Endothelial cell of umbilical vein (primary cell): ENCODE data around the gene SNED1. TPM values are rescaled to one million over a fixed set of nuclear protein-coding genes. Genes with fewer than 3 reads are reported as not detected.

ENCODE experiments used
- BruUV-seq: library from RNA; stranded (reverse); fragments of 400-500 nt; replicated peaks from 2 replicates; lab custom pipeline; 2021; lab: Mats Ljungman, UMichigan
- CTCF ChIA-PET: fragments of 300-600, 350-600 bp; sonication (Branson Sonifier 250); formaldehyde crosslinking; loops from one replicate; lab custom pipeline; 2021; ENCODE audit warnings: antibody characterized with exemption, inconsistent platforms; lab: Charles Lee
- POLR2A ChIA-PET: fragments of 300-600, 350-600 bp; sonication (Branson Sonifier 250); formaldehyde crosslinking; loops from one replicate; lab custom pipeline; 2021; ENCODE audit warnings: antibody characterized with exemption, inconsistent platforms; lab: Charles Lee
- DNase-seq: peaks from one replicate; pipeline ENCODE4 v3.0.0-alpha.2; 2011; ENCODE audit warnings: low read depth, low spot score
- FAIRE-seq: peaks from 2 replicates; lab custom pipeline; 2011; peaks lifted over from hg19 to GRCh38; lab: Jason Lieb, UNC
- H2AFZ ChIP-seq: 2 replicates; pipeline ENCODE4 v1.6.0; 2012; ENCODE audit warnings: low read depth, low read length, control low read depth, inconsistent platforms
- H3K27ac ChIP-seq: 2 replicates; pipeline ENCODE4 v1.5.1; 2011; ENCODE audit warnings: low read depth, mild to moderate bottlenecking, control low read depth, low read length, moderate library complexity; ENCODE audit not compliant: insufficient read depth
- H3K27me3 ChIP-seq, 2 experiments: 2 replicates each; pipeline versions ENCODE4 v1.6.0 to v1.6.1; 2011; ENCODE audit warnings: low read length in 2 of 2, mixed read lengths in 1 of 2; ENCODE audit not compliant: control insufficient read depth in 2 of 2, insufficient read depth in 2 of 2
- H3K36me3 ChIP-seq, 2 experiments: 2 replicates in 1 of 2; 3 replicates in 1 of 2; pipeline ENCODE4 v1.5.1; 2011; ENCODE audit warnings: low read length in 2 of 2, mild to moderate bottlenecking in 1 of 2, moderate library complexity in 1 of 2; ENCODE audit not compliant: control insufficient read depth in 2 of 2, insufficient read depth in 2 of 2; ENCODE audit errors: extremely low read depth in 1 of 2
- H3K4me1 ChIP-seq: 3 replicates; pipeline ENCODE4 v1.5.1; 2011; ENCODE audit warnings: mild to moderate bottlenecking, low read length; ENCODE audit not compliant: control insufficient read depth, insufficient read depth; ENCODE audit errors: extremely low read depth
- H3K4me2 ChIP-seq: 2 replicates; pipeline ENCODE4 v1.6.1; 2011; ENCODE audit warnings: low read length, control low read depth, mixed read lengths; ENCODE audit not compliant: insufficient read depth
- H3K4me3 ChIP-seq, 3 experiments: fragments of 200-600 bp in 1 of 3; sonication (generic), shearing (Covaris generic) in 1 of 3; replicated peaks in 1 of 3; 2 replicates each; pipeline ENCODE4 v1.5.1; 2011 to 2016; ENCODE audit warnings: control low read depth in 3 of 3, low read length in 3 of 3, mild to moderate bottlenecking in 2 of 3, inconsistent platforms in 1 of 3, low read depth in 1 of 3, moderate library complexity in 1 of 3; ENCODE audit not compliant: insufficient read depth in 1 of 3
- H3K79me2 ChIP-seq: 2 replicates; pipeline ENCODE4 v1.6.0; 2012; ENCODE audit warnings: low read length, inconsistent platforms; ENCODE audit not compliant: control insufficient read depth, insufficient read depth
- H3K9ac ChIP-seq: replicated peaks from 2 replicates; pipeline ENCODE3; 2011; ENCODE audit warnings: low read length, control low read depth; ENCODE audit not compliant: insufficient read depth; ENCODE audit errors: extremely low read depth
- H3K9me1 ChIP-seq: replicated peaks from 3 replicates; pipeline ENCODE4 v1.6.0; 2011; ENCODE audit warnings: mild to moderate bottlenecking, low read length; ENCODE audit not compliant: control insufficient read depth, insufficient read depth; ENCODE audit errors: extremely low read depth
- H3K9me3 ChIP-seq: replicated peaks from 2 replicates; pipeline ENCODE4 v1.5.1; 2012; ENCODE audit warnings: low read length, inconsistent platforms; ENCODE audit not compliant: control insufficient read depth, insufficient read depth
- H4K20me1 ChIP-seq: replicated peaks from 2 replicates; pipeline ENCODE3; 2011; ENCODE audit warnings: mild to moderate bottlenecking, low read length; ENCODE audit not compliant: control insufficient read depth, insufficient read depth; ENCODE audit errors: extremely low read depth
- CTCF ChIP-seq, 2 donors: IDR thresholded peaks; 1 replicate in 1 of 2; 2 replicates in 1 of 2; pipeline ENCODE4 v1.5.1; 2011; ENCODE audit warnings: low read length in 2 of 2, mild to moderate bottlenecking in 2 of 2, moderate library complexity in 2 of 2, control low read depth in 1 of 2, inconsistent platforms in 1 of 2, low read depth in 1 of 2; ENCODE audit not compliant: insufficient read depth in 1 of 2; ENCODE audit errors: extremely low read depth in 1 of 2
- EZH2 ChIP-seq: IDR thresholded peaks from 2 replicates; pipeline ENCODE4 v1.6.1; 2012; ENCODE audit warnings: borderline replicate concordance, low read depth, mild to moderate bottlenecking, moderate library complexity, low read length, inconsistent platforms; ENCODE audit not compliant: severe bottlenecking
- FOS ChIP-seq: IDR thresholded peaks from 2 replicates; pipeline ENCODE4 v1.6.1; 2011; ENCODE audit warnings: mild to moderate bottlenecking, low read length, moderate library complexity, borderline replicate concordance; ENCODE audit not compliant: insufficient read depth
- GATA2 ChIP-seq: IDR thresholded peaks from 2 replicates; pipeline ENCODE4 v1.7.0; 2011; ENCODE audit warnings: low read depth, mild to moderate bottlenecking, moderate library complexity, mixed read lengths, low read length; ENCODE audit not compliant: insufficient read length, insufficient read depth
- JUN ChIP-seq: IDR thresholded peaks from 2 replicates; pipeline ENCODE4 v1.6.1; 2011; ENCODE audit warnings: borderline replicate concordance, low read depth; ENCODE audit not compliant: insufficient read length, insufficient read depth
- MAX ChIP-seq: IDR thresholded peaks from 2 replicates; pipeline ENCODE4 v1.6.1; 2011; ENCODE audit not compliant: insufficient read depth, insufficient read length
- MYC ChIP-seq: IDR thresholded peaks from one replicate; pipeline ENCODE4 v1.6.1; 2011; ENCODE audit warnings: mild to moderate bottlenecking, low read depth, low read length
- POLR2A ChIP-seq: IDR thresholded peaks from 2 replicates; pipeline ENCODE4 v1.6.1; 2012; ENCODE audit warnings: low read depth, mild to moderate bottlenecking, control low read depth, low read length
- POLR2AphosphoS5 ChIP-seq: IDR thresholded peaks from 2 replicates; pipeline ENCODE4 v1.6.1; 2012; ENCODE audit warnings: low read depth, mild to moderate bottlenecking, control low read depth, low read length, moderate library complexity; ENCODE audit not compliant: insufficient read depth
- dilution Hi-C: fragments of 300-500 bp; cut with MboI; formaldehyde crosslinking; loops from one replicate; pipeline ENCODE4 v1.15.0; 2019; ENCODE audit warnings: low sequenced_read_pairs; ENCODE audit not compliant: extremely low pct_ligation_motif_present
- intact Hi-C: fragments of 100-400 bp; cut with micrococcal nuclease; formaldehyde crosslinking; loops from one replicate; pipeline ENCODE4 v1.10.0; 2022
- polyA plus RNA-seq, 4 experiments: library from polyadenylated mRNA; depleted of rRNA in 3 of 4; stranded (reverse) in 3 of 4; unstranded in 1 of 4; fragments of >200 nt; gene quantifications; 2 replicates each; pipeline versions ENCODE4 v1.2.1 to v1.2.3, GENCODE V29; 2011 to 2012; ENCODE audit warnings: missing spikeins in 1 of 4
- total RNA-seq: library from RNA; stranded (reverse); gene quantifications from 2 replicates; pipeline ENCODE4 v1.2.3, GENCODE V29; 2021

Gene SNED1
- total and polyA plus RNA-seq, 2 donors (not counting 3 experiments of a cell fraction or from before 2014, with no cell fraction given) = 14.1 to 17.2 TPM

GRCh38 chr2:240998995-240999791 lies 775 bp downstream of the SNED1 start:
- Histone ChIP-seq H3K27ac (peak overlapping the region; percentile 4), H3K9ac (peak overlapping the region; percentile 44), H3K79me2 (peaks cover 4% of the 10 kb centered on the region), H3K4me3 (peak overlapping the region; percentile 37 to 46 (median 42)), H3K9me1 (no peaks in the 10 kb centered on the region), H2AFZ (peak overlapping the region; percentile 56), H3K9me3 (no peaks in the 10 kb centered on the region), H4K20me1 (no peaks in the 10 kb centered on the region), H3K4me1 (peaks cover 12% of the 10 kb centered on the region), H3K4me2 (peak overlapping the region; percentile 37), H3K27me3 (no peaks in the 10 kb centered on the region), H3K36me3 (no peaks in the 10 kb centered on the region)
- dilution Hi-C loops = no loop called here
- intact Hi-C loops = loop anchor here (1.0 to 10.0 kb wide), 4 partner anchors 11 to 638 kb away; partner anchors contain the start of genes ATG4B, DUSP28, RNPEPL1 and THAP4
- ChIA-PET POLR2A (no interaction called here), CTCF (interaction anchor here (0.8 to 2.4 kb wide), 5 partner anchors 10 to 148 kb away, joined by 4 to 13 read pairs (median 5); no protein-coding TSS in a partner anchor)
- no peak for TF ChIP-seq MAX
- TF ChIP-seq CTCF (IDR thresholded peaks at IDR 0.05; ENCODE audit: extremely low read depth in 1 of 2, insufficient read depth in 1 of 2, low read depth in 1 of 2, low read length in 2 of 2) = no peak
- TF ChIP-seq POLR2AphosphoS5 = no peak
- TF ChIP-seq GATA2 = no peak
- no peak for TF ChIP-seq EZH2
- no peak for TF ChIP-seq FOS
- no peak for TF ChIP-seq JUN
- TF ChIP-seq POLR2A = no peak
- TF ChIP-seq MYC = no peak
- DNase-seq (no peak), FAIRE-seq (no peak)
- BruUV-seq = no TSS peak
